GM18505 (cell line): ENCODE data around the gene AGPAT3.
"Not testable (repeated sequence)": the region's sequence is repeated elsewhere in the genome, so short reads cannot be mapped to it uniquely, and the experiment has no call there.

Experiments
- ATAC-seq: cut with Tn5 transposase; IDR thresholded peaks from one replicate; pipeline ENCODE4 v1.9.1; 2021; ENCODE audit not compliant: unreplicated experiment
- POLR2A ChIP-seq: IDR thresholded peaks from 4 replicates; pipeline ENCODE4 v1.6.1; 2011; ENCODE audit warnings: borderline replicate concordance; ENCODE audit not compliant: insufficient read depth, insufficient read length; ENCODE audit errors: extremely low read depth

AGPAT3 gene

GRCh38 chr21:43827015-43827611 is 37.9 kb upstream of the AGPAT3 start:
- ATAC-seq: no peak

GRCh38 chr21:43829161-43829560 is 35.9 kb upstream of the AGPAT3 start:
- no peak for TF ChIP-seq POLR2A
- ATAC-seq: no peak

More at GRCh38 chr21:43827015-43827611, 37.9 kb upstream of the AGPAT3 start:
- no peak for TF ChIP-seq POLR2A

- no peak for TF ChIP-seq POLR2A
- ATAC-seq: no peak
Observed at GRCh38 chr21:43829575-43830119, 35.4 kb upstream of the AGPAT3 start.

- no peak for ATAC-seq
- no peak for TF ChIP-seq POLR2A
Observed at GRCh38 chr21:43832158-43832550, 32.9 kb upstream of the AGPAT3 start.

GRCh38 chr21:43832648-43833047 is 32.4 kb upstream of the AGPAT3 start:
- TF ChIP-seq POLR2A: no peak
- no peak for ATAC-seq

GRCh38 chr21:43834146-43834905 is 30.7 kb upstream of the AGPAT3 start:
- TF ChIP-seq POLR2A: no peak
- no peak for ATAC-seq

GRCh38 chr21:43835050-43835449 is 30.0 kb upstream of the AGPAT3 start:
- no peak for TF ChIP-seq POLR2A
- no peak for ATAC-seq

- no peak for TF ChIP-seq POLR2A
- no peak for ATAC-seq
Observed at GRCh38 chr21:43835861-43836260, 29.2 kb upstream of the AGPAT3 start.

GRCh38 chr21:43836616-43837015 is 28.4 kb upstream of the AGPAT3 start:
- ATAC-seq: no peak
- TF ChIP-seq POLR2A: no peak

GRCh38 chr21:43840259-43840658 is 24.8 kb upstream of the AGPAT3 start:
- no peak for ATAC-seq
- no peak for TF ChIP-seq POLR2A

- no peak for ATAC-seq
- TF ChIP-seq POLR2A: no peak
Observed at GRCh38 chr21:43842742-43843141, 22.3 kb upstream of the AGPAT3 start.

GRCh38 chr21:43844906-43845305 is 20.1 kb upstream of the AGPAT3 start:
- ATAC-seq: not testable (repeated sequence)

- no peak for ATAC-seq
- TF ChIP-seq POLR2A: no peak
Observed at GRCh38 chr21:43845386-43845785, 19.6 kb upstream of the AGPAT3 start.

- TF ChIP-seq POLR2A: no peak
- no peak for ATAC-seq
Observed at GRCh38 chr21:43846430-43846829, 18.6 kb upstream of the AGPAT3 start.
